Measurements from ENCODE around the gene AUH.

Gene AUH

GRCh38 chr9:91190062-91190461, 171.7 kb downstream of the AUH start:
- DNase-seq (ENCODE audit: low read depth in 2 of 2): no peak

GRCh38 chr9:91188719-91189590, 172.8 kb downstream of the AUH start:
- DNase-seq (ENCODE audit: low read depth in 2 of 2): no peak

DNA sequence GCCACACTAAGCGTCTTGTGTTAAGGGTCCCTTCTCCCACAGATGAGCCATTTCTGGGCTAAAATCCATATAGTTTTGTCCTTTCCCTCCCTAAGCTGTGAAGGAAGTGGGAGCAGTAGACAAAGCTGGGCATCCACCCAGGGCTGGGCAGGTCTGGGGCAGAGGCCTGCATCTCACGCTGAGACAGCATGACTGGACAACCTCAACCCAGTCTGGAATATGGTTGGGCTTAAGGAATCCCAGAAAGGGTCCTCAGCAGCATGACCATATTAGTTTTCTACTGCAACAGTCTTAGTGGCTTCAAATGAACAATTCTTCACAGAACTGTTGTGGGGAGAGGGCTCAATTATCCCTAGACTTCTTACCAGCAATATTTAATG, 173.8 kb downstream of the AUH start:
- DNase-seq (ENCODE audit: low read depth in 2 of 2): no peak

DNA sequence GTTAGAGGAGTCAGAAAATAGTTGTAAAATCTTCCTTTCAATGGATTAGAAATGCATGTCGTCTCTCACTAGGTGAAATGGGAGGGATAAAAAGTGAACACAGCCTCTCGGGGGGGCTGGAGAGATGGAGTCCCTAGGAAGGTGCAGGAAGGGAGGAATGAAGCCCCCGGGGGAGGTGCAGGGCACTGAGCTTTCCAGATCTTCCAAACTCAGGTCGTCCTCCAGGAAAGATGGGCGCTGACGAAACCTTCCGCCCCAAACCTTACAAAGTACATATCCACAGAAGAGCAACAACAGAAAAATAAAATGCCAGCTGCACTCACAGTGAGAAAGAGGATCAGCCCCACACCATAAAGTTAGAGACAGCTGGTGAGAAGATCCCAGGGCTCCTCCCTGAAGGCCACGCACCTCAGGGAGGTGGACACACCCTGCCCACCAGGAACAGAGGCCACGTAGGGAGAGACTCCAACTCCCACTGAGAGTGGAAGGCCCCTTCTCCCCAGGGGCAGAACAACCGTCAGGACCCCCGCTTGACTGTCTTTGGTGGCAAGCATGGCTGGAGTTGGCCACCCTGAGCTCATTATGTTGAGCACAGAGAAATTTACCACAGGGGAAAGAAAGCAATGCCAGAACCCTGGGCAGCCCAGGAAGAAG, 174.3 kb downstream of the AUH start:
- no peak for DNase-seq (ENCODE audit: low read depth in 2 of 2)

GRCh38 chr9:91186632-91187108, 175.0 kb downstream of the AUH start:
- no peak for DNase-seq (ENCODE audit: low read depth in 2 of 2)

DNA sequence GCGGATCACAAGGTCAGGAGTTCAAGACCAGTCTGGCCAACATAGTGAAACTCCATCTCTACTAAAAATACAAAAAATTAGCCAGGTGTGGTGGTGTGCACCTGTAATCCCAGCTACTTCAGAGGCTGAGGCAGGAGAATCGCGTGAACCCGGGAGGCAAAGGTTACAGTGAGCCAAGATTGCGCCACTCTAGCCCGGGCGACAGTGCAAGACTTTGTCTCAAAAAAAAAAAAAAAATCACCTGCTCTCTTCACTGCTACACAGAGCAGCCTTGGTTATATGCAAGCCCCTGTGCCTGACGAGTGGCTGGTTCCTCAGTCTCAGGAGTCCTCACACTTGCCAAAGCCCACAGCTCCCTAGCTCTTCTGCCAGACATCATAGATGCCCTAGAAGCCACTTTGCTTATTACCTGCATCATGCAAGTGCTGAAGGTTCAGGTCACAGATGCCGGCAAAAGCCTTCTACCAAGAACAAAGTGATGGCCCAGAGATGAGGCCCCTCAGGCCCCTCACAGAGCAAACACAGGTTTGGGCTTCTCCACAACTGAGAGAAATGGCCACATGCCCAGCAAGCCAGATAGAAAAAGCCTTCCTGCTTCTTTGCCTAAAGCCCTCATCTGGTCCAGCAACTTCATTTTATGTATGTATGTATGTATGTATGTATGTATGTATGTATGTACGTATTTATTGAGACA, 176.4 kb downstream of the AUH start:
- DNase-seq (ENCODE audit: low read depth in 2 of 2): no peak

- no peak for DNase-seq (ENCODE audit: low read depth in 2 of 2)
Measured at GRCh38 chr9:91182429-91183225, 179.1 kb downstream of the AUH start.

- no peak for DNase-seq (ENCODE audit: low read depth in 2 of 2)
Measured at GRCh38 chr9:91181541-91181940, 180.2 kb downstream of the AUH start.

- DNase-seq (ENCODE audit: low read depth in 2 of 2): no peak
Measured at GRCh38 chr9:91180930-91181268, 180.8 kb downstream of the AUH start.

- DNase-seq (ENCODE audit: low read depth in 2 of 2): no peak
Measured at GRCh38 chr9:91180240-91180929, 181.3 kb downstream of the AUH start.

- DNase-seq (ENCODE audit: low read depth in 2 of 2): peak; percentile 53
Measured at GRCh38 chr9:91179237-91180138, 182.2 kb downstream of the AUH start.

DNA sequence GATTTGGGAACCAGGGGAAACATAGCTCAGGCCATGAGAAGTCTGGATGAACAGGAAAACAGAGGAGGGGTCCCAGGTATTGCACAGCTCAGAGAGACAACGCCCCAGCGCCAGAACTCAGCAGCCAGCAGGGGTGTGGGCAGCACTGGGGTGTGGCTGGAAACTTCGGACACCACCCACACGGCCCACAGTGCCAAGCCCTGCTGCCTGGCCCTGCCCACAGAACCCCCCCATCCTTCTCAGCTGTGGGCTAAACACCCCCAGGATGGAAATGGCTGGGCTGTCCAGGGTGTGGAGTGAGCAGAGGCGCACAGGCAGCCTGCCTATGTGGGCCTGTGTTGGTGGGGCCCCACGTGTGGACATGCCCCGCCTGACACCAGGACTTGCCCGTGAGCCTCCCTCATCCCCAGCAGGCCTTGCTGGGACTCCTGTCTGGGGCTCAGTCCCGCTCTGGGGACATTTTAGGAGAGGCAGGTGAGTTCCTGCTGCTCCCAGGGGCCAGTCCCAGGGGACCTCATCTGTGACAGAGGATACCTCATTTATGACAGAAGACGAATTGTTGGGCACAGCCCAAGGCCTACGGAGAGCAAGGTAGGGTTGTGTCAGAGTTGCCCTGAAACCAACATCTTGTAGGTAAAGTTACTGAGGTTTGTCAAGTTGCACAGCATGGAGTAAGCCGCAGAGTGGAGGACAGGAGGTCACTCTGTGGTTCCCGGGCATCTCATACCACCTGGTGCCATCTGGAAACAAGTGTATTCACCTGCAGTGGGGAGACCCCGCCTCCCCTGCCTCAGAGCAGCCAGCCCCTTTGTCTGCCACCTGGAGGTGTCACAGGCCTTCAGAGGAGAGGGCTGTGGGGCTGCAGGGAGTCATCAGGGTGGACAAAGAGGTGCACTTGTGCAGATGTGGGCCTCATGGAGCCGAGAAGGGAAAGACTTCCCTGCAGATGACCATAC, 183.2 kb downstream of the AUH start:
- no peak for DNase-seq (ENCODE audit: low read depth in 2 of 2)

DNA sequence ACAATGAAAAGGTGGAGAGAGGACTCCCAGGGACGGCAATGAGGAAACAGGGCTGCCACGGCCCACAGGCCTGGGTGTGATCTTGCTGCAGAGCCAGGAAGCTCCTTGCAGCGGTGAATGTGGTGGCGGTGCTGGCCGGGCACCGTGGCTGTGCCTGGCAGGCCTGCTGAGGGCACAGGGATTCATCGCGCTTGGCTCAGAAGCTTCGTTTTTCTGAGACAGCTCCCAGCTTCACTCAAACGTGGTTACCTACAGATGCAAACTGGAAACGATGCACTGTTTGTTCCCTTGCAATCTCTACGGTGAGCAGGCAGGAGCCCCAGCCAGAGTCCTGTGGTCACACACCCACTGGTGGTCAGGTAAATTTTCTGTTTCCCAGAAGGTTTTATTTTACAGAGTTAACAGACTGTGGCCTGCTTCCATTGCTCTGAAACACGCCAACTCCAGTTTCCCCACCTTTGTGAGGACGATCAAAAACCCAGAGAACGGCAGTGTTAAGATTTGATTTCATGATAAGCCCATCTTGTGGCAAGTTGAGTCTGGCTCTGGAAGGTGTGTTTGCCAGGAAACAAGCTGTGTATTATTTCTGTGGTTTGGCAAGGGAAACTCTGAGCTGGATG, 183.9 kb downstream of the AUH start:
- no peak for DNase-seq (ENCODE audit: low read depth in 2 of 2)

GRCh38 chr9:91177081-91177480, 184.6 kb downstream of the AUH start:
- no peak for DNase-seq (ENCODE audit: low read depth in 2 of 2)

DNA sequence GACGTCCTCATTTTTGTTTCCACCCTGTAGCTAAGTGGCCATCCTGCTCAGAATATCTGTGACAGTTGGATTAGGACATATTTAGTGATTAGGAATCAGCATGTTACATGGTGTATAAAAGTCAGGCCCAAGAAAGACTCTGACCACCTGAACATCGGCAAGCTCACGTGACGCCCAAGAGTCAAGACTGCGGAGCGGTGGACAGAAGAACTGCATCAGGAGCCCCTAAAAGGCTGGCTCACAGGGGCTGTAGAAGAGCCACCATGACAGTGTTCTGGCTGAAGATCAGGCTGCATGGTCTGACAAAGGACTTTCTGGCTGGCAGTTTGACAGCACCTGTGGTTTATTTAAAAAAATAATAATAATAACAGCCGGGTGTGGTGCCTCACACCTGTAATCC, 185.3 kb downstream of the AUH start:
- no peak for DNase-seq (ENCODE audit: low read depth in 2 of 2)

DNA sequence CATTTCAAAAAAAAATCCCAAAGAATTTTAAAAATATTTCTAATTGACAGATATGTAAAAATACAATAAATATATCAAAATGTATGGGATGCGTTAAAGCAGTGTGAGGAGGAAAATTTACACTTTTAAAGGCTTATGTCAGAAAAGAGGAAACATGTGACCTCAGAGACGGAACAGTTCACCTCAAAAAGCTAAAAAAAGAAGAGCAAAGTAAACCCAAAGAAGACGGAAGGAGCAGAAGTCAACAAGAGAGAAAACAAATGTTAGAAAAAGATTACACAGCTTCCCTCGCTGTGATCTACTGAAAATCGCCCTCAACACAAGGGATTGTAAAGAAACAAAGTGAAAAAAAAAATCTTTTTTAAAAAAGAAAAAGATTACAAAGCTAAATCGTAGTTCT, 186.9 kb downstream of the AUH start:
- DNase-seq (ENCODE audit: low read depth in 2 of 2): no peak

DNA sequence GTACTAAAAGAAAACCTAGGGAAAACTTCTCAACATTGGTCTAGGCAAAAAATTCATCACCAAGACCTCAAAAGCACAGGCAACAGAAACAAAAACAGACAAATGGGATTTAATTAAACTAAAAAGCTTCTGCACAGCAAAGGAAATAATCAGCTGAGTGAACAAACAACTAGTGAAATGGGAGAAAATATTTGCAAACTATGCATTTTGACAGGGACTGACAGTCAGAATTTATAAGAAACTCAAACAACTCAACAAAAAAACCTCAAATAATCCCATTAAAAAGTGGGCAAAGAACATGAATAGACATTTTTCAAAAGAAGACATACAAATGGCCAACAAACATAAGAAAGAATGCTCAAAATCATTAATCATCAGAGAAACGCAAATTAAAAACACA, 189.4 kb downstream of the AUH start:
- DNase-seq (ENCODE audit: low read depth in 2 of 2): no peak

DNA sequence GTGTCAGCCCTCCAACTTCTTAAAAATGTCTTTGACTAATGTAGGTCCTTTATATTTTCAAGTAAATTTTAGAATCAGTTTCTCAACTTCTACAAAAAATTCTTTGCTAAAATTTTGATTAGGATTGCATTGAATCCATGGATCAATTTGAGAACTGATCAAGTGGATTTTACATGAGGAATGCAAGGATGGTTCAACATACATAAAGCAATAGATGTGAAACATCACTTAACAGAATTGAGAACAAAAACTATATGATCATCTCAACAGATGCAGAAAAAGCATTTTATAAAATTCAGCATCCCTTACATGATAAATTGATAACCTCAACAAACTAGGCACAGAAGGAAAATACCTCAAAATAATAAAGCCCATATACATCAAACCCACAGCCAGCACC, 190.8 kb downstream of the AUH start:
- no peak for DNase-seq (ENCODE audit: low read depth in 2 of 2)
